GM23338 (cell line): ENCODE measurements around the gene EVA1B. TPM values are rescaled to one million over a fixed set of nuclear protein-coding genes. Genes with fewer than 3 reads are reported as not detected.

Experiments used
- ATAC-seq: fragments of 200-7000 bp; cut with Tn5 transposase; 3 replicates; pipeline ENCODE4 v1.9.1; 2020
- DNase-seq: peaks from one replicate; pipeline ENCODE4 v3.0.0-alpha.2; 2015; ENCODE audit warnings: low spot score
- H2AFZ ChIP-seq: fragments of 200-600 bp; sonication (generic); 2 replicates; pipeline ENCODE4 v1.8.0; 2016; ENCODE audit warnings: antibody characterized with exemption, mild to moderate bottlenecking, moderate library complexity
- H3F3A ChIP-seq: fragments of 200-600 bp; sonication (generic); replicated peaks from 2 replicates; pipeline ENCODE4 v1.8.0; 2017; ENCODE audit warnings: antibody characterized with exemption, mixed run types, low read depth
- H3K27ac ChIP-seq: fragments of 200-600 bp; sonication (generic); 2 replicates; pipeline ENCODE4 v1.6.1; 2016; ENCODE audit warnings: low read depth
- H3K27me3 ChIP-seq: fragments of 200-600 bp; sonication (generic); 2 replicates; pipeline ENCODE4 v1.8.0; 2016; ENCODE audit warnings: mild to moderate bottlenecking, mixed run types, moderate library complexity; ENCODE audit not compliant: insufficient read depth
- H3K36me3 ChIP-seq: fragments of 200-600 bp; sonication (generic); 2 replicates; pipeline ENCODE4 v1.8.0; 2016; ENCODE audit warnings: mild to moderate bottlenecking; ENCODE audit not compliant: insufficient read depth
- H3K4me1 ChIP-seq: fragments of 200-600 bp; sonication (generic); 2 replicates; pipeline ENCODE4 v1.8.0; 2016; ENCODE audit warnings: mild to moderate bottlenecking, moderate library complexity; ENCODE audit not compliant: insufficient read depth
- H3K4me2 ChIP-seq: fragments of 200-600 bp; sonication (generic); 2 replicates; pipeline ENCODE4 v1.7.1; 2017; ENCODE audit warnings: mixed run types
- H3K4me3 ChIP-seq: fragments of 200-600 bp; sonication (generic); 2 replicates; pipeline ENCODE4 v1.6.1; 2016; ENCODE audit warnings: mixed run types
- H3K79me2 ChIP-seq: fragments of 200-600 bp; sonication (generic); replicated peaks from 2 replicates; pipeline ENCODE4 v1.8.0; 2017; ENCODE audit warnings: mild to moderate bottlenecking; ENCODE audit not compliant: insufficient read depth
- H3K9me2 ChIP-seq: fragments of 200-600 bp; sonication (generic); 2 replicates; pipeline ENCODE4 v1.8.0; 2017; ENCODE audit not compliant: insufficient read depth
- H4K20me1 ChIP-seq: fragments of 200-600 bp; sonication (generic); replicated peaks from 2 replicates; pipeline ENCODE4 v1.8.0; 2017; ENCODE audit warnings: mild to moderate bottlenecking; ENCODE audit not compliant: insufficient read depth
- H3K27ac Mint-ChIP-seq: 2 replicates; pipeline ENCODE4 v1.8.0; 2020; ENCODE audit warnings: inconsistent platforms, mild to moderate bottlenecking, moderate library complexity, mixed read lengths
- H3K27me3 Mint-ChIP-seq: 3 replicates; pipeline ENCODE4 v1.8.0; 2022; ENCODE audit warnings: low read depth, mild to moderate bottlenecking, moderate library complexity, mixed read lengths, inconsistent platforms; ENCODE audit not compliant: insufficient read depth, poor library complexity
- H3K36me3 Mint-ChIP-seq: 3 replicates; pipeline ENCODE4 v1.8.0; 2021; ENCODE audit warnings: low read depth, mild to moderate bottlenecking, inconsistent platforms, moderate library complexity, mixed read lengths
- H3K4me1 Mint-ChIP-seq: 3 replicates; pipeline ENCODE4 v1.8.0; 2020; ENCODE audit warnings: mild to moderate bottlenecking, inconsistent platforms, mixed read lengths
- H3K4me3 Mint-ChIP-seq: 3 replicates; pipeline ENCODE4 v1.8.0; 2021; ENCODE audit warnings: moderate library complexity, mild to moderate bottlenecking, inconsistent platforms, mixed read lengths
- H3K9me3 Mint-ChIP-seq: 3 replicates; pipeline ENCODE4 v1.8.0; 2020; ENCODE audit warnings: moderate library complexity, mild to moderate bottlenecking, inconsistent platforms, mixed read lengths
- CREB1 ChIP-seq: fragments of 250-450 bp; sonication (Bioruptor Pico); IDR thresholded peaks from 2 replicates; pipeline ENCODE4 v1.5.0; 2020; ENCODE audit warnings: low read depth, mild to moderate bottlenecking, moderate library complexity
- CTCF ChIP-seq, 2 experiments: fragments of 200-600 bp in 1 of 2; sonication (generic) in 1 of 2; conservative IDR thresholded peaks; 2 replicates each; pipeline versions ENCODE4 v1.5.1 to v1.6.1; 2016 to 2017; ENCODE audit warnings: antibody characterized with exemption in 2 of 2, low read depth in 2 of 2, mild to moderate bottlenecking in 2 of 2, moderate library complexity in 1 of 2
- ETS1 ChIP-seq: IDR thresholded peaks from 2 replicates; pipeline ENCODE4 v1.6.1; 2016; ENCODE audit warnings: antibody characterized with exemption
- EZH2 ChIP-seq: fragments of 200-600 bp; sonication (generic); IDR thresholded peaks from one replicate; pipeline ENCODE4 v1.8.0; 2017; ENCODE audit warnings: antibody characterized with exemption, mild to moderate bottlenecking, low read depth; ENCODE audit not compliant: unreplicated experiment
- EZH2phosphoT487 ChIP-seq: fragments of 200-600 bp; sonication (generic); IDR thresholded peaks from one replicate; pipeline ENCODE4 v1.8.1; 2018; ENCODE audit warnings: antibody characterized with exemption; ENCODE audit not compliant: unreplicated experiment
- JUNB ChIP-seq: IDR thresholded peaks from one replicate; pipeline ENCODE4 v1.6.1; 2016; ENCODE audit warnings: antibody characterized with exemption; ENCODE audit not compliant: unreplicated experiment
- NANOG ChIP-seq: IDR thresholded peaks from 2 replicates; pipeline ENCODE4 v1.6.1; 2016; ENCODE audit warnings: antibody characterized with exemption, borderline replicate concordance
- POLR2AphosphoS5 ChIP-seq: IDR thresholded peaks from 2 replicates; pipeline ENCODE4 v1.6.1; 2016; ENCODE audit warnings: antibody characterized with exemption, low read depth
- REST ChIP-seq: IDR thresholded peaks from one replicate; pipeline ENCODE4 v1.6.1; 2018; ENCODE audit warnings: antibody characterized with exemption; ENCODE audit not compliant: unreplicated experiment
- STAT1 ChIP-seq: IDR thresholded peaks from one replicate; pipeline ENCODE4 v1.6.1; 2016; ENCODE audit warnings: antibody characterized with exemption; ENCODE audit not compliant: unreplicated experiment
- ZNF114 ChIP-seq: fragments of 250-450 bp; sonication (Bioruptor Pico); IDR thresholded peaks from 2 replicates; pipeline ENCODE4 v1.5.0; 2020; ENCODE audit warnings: mild to moderate bottlenecking, moderate library complexity
- ZNF331 ChIP-seq: fragments of 250-450 bp; sonication (Bioruptor Pico); IDR thresholded peaks from 2 replicates; pipeline ENCODE4 v1.5.0; 2020; ENCODE audit warnings: low read depth, mild to moderate bottlenecking, moderate library complexity
- ZNF462 ChIP-seq: fragments of 250-450 bp; sonication (Bioruptor Pico); IDR thresholded peaks from 2 replicates; pipeline ENCODE4 v1.5.0; 2020; ENCODE audit warnings: mild to moderate bottlenecking, moderate library complexity
- polyA plus RNA-seq: library from polyadenylated mRNA; unstranded; fragments of >200 nt; fragmentation: Nextera tagmentation; extraction: Ambion mirVana; gene quantifications from 2 replicates; pipeline ENCODE4 v1.2.1, GENCODE V29; 2016
- total RNA-seq: library from RNA; depleted of rRNA; stranded (reverse); fragments of >200 nt; shearing (Covaris generic); gene quantifications from 2 replicates; pipeline ENCODE4 v1.2.3, GENCODE V29; 2014

Gene EVA1B
- total and polyA plus RNA-seq, 2 experiments from 2014 or later: 9.2 to 27.3 TPM

GRCh38 chr1:36345353-36345752 is 21.9 kb upstream of the EVA1B start:
- H3K9me2 ChIP-seq: no peaks in the 10 kb centered on the region
- H3K36me3 ChIP-seq: 0 out of 2 replicates have a peak, but pooled peaks cover 6% of the 10 kb centered on the region
- Mint-ChIP-seq H3K27ac (no peak overlapping the region), H3K36me3 (peaks cover 41% of the 10 kb centered on the region), H3K27me3 (peaks cover 7% of the 10 kb centered on the region), H3K4me3 (no peak overlapping the region), H3K9me3 (no peaks in the 10 kb centered on the region), H3K4me1 (no peaks in the 10 kb centered on the region)
- H4K20me1 ChIP-seq: no peaks in the 10 kb centered on the region
- TF ChIP-seq CREB1 (CRISPR knock-in tag): no peak
- no peak for TF ChIP-seq NANOG
- TF ChIP-seq EZH2: no peak
- no peak for TF ChIP-seq ZNF114 (CRISPR knock-in tag)
- no peak for TF ChIP-seq REST
- no peak for TF ChIP-seq ZNF462 (CRISPR knock-in tag)
- TF ChIP-seq STAT1: no peak
- no peak for TF ChIP-seq ETS1
- no peak for TF ChIP-seq EZH2phosphoT487
- TF ChIP-seq JUNB: no peak
- no peak for TF ChIP-seq POLR2AphosphoS5
- TF ChIP-seq ZNF331 (CRISPR knock-in tag): no peak
- TF ChIP-seq CTCF (conservative IDR thresholded peaks at IDR 0.05; ENCODE audit: low read depth in 2 of 2): no peak
- ATAC-seq (no peak), DNase-seq (no peak)
- no peaks in the 10 kb centered on the region for H3K27me3 ChIP-seq
- no peaks in the 10 kb centered on the region for H3K79me2 ChIP-seq
- no peak overlapping the region for H2AFZ ChIP-seq
- no peaks in the 10 kb centered on the region for H3F3A ChIP-seq
- no peak overlapping the region for H3K27ac ChIP-seq
- no peak overlapping the region for H3K4me3 ChIP-seq
- H3K4me2 ChIP-seq: no peak overlapping the region
- H3K4me1 ChIP-seq: no peaks in the 10 kb centered on the region
